HepG2 (cell line): ENCODE data around the gene EFL1. TPM values are rescaled to one million over a fixed set of nuclear protein-coding genes. Genes with fewer than 3 reads are reported as not detected.

Experiments
- ATAC-seq: fragments of 200-7000 bp; cut with Tn5 transposase; 3 replicates; pipeline ENCODE4 v1.9.1; 2020; ENCODE audit warnings: mild to moderate bottlenecking, moderate library complexity
- BruUV-seq: library from RNA; stranded (reverse); fragments of 400-500 nt; replicated peaks from 2 replicates; lab custom pipeline; 2021; lab: Mats Ljungman, UMichigan
- CTCF ChIA-PET: fragments of 300-600 bp; formaldehyde crosslinking; extraction: SDS; loops from one replicate; lab custom pipeline; 2021; ENCODE audit warnings: low total read pairs, inconsistent platforms, low intra/inter-chr PET ratio; lab: Yijun Ruan, JAX
- POLR2A ChIA-PET: fragments of 350-600 bp; sonication (Branson Sonifier 250); formaldehyde crosslinking; loops from one replicate; lab custom pipeline; 2020; ENCODE audit warnings: antibody characterized with exemption, inconsistent platforms; lab: Yijun Ruan, JAX
- DNase-seq: peaks from one replicate; pipeline ENCODE4 v3.0.0-alpha.2; 2015; ENCODE audit warnings: low spot score
- FAIRE-seq: peaks from 3 replicates; lab custom pipeline; 2011; peaks lifted over from hg19 to GRCh38; lab: Jason Lieb, UNC
- H2AFZ ChIP-seq: one replicate; pipeline ENCODE4 v1.6.1; 2011; ENCODE audit warnings: low read length, inconsistent platforms
- H3K27ac ChIP-seq: fragments of 300-600 bp; 3 replicates; pipeline ENCODE4 v1.8.0; 2011; ENCODE audit warnings: mixed run types, mild to moderate bottlenecking, mixed read lengths, low read length, inconsistent platforms; ENCODE audit not compliant: insufficient read depth; ENCODE audit errors: extremely low read length
- H3K27me3 ChIP-seq, 2 experiments: fragments of 200-600 bp in 1 of 2; 2 replicates in 1 of 2; 3 replicates in 1 of 2; pipeline versions ENCODE4 v1.6.0 to v1.8.0; 2011; ENCODE audit warnings: low read length in 2 of 2, mild to moderate bottlenecking in 2 of 2, moderate library complexity in 2 of 2, inconsistent platforms in 1 of 2; ENCODE audit not compliant: insufficient read depth in 2 of 2, control insufficient read depth in 1 of 2
- H3K36me3 ChIP-seq, 2 experiments: fragments of 200-600 bp in 1 of 2; replicated peaks in 1 of 2; 2 replicates in 1 of 2; 3 replicates in 1 of 2; pipeline versions ENCODE4 v1.5.1 to v1.8.0; 2011; ENCODE audit warnings: low read length in 2 of 2, inconsistent platforms in 1 of 2; ENCODE audit not compliant: insufficient read depth in 2 of 2, control insufficient read depth in 1 of 2
- H3K4me1 ChIP-seq: 2 replicates; pipeline ENCODE4 v1.5.1; 2012; ENCODE audit warnings: low read length, inconsistent platforms; ENCODE audit not compliant: insufficient read depth
- H3K4me2 ChIP-seq: 2 replicates; pipeline ENCODE4 v1.6.0; 2011; ENCODE audit warnings: low read depth, low read length, inconsistent platforms
- H3K4me3 ChIP-seq, 3 experiments: fragments of 200-600 bp in 1 of 3; sonication (generic), shearing (Covaris generic) in 1 of 3; replicated peaks in 1 of 3; 2 replicates each; pipeline ENCODE4 v1.5.1; 2011 to 2016; ENCODE audit warnings: low read length in 3 of 3, inconsistent platforms in 2 of 3, low read depth in 2 of 3, mild to moderate bottlenecking in 2 of 3, control low read depth in 1 of 3, mixed read lengths in 1 of 3; ENCODE audit not compliant: insufficient read depth in 1 of 3
- H3K79me2 ChIP-seq: one replicate; pipeline ENCODE4 v1.6.1; 2011; ENCODE audit warnings: low read length, inconsistent platforms; ENCODE audit not compliant: insufficient read depth
- H3K9ac ChIP-seq: 2 replicates; pipeline ENCODE4 v1.6.0; 2011; ENCODE audit warnings: mild to moderate bottlenecking, low read depth, low read length, inconsistent platforms; ENCODE audit not compliant: insufficient read depth
- H3K9me3 ChIP-seq: 2 replicates; pipeline ENCODE4 v1.5.1; 2012; ENCODE audit warnings: mild to moderate bottlenecking, low read length
- H4K20me1 ChIP-seq: 2 replicates; pipeline ENCODE4 v1.6.0; 2011; ENCODE audit warnings: inconsistent platforms, mild to moderate bottlenecking, low read length, moderate library complexity; ENCODE audit not compliant: insufficient read depth
- HOXA5 ChIP-seq: sonication (generic); formaldehyde crosslinking; IDR thresholded peaks from 2 replicates; pipeline ENCODE4 v1.4.0; 2020; ENCODE audit warnings: missing genetic modification reagents
- LBX2 ChIP-seq: sonication (generic); formaldehyde crosslinking; IDR thresholded peaks from 2 replicates; pipeline ENCODE4 v1.5.0; 2020; ENCODE audit warnings: missing genetic modification reagents, mild to moderate bottlenecking, borderline replicate concordance
- PBX3 ChIP-seq: sonication (generic); formaldehyde crosslinking; IDR thresholded peaks from 2 replicates; pipeline ENCODE4 v1.8.1; 2023; ENCODE audit warnings: missing genetic modification reagents, inconsistent platforms, borderline replicate concordance
- XRCC5 ChIP-seq: fragments of 200-400 bp; formaldehyde crosslinking; optimal IDR thresholded peaks from 2 replicates; pipeline ENCODE3; 2017; ENCODE audit warnings: mild to moderate bottlenecking, low read length
- ZNF225 ChIP-seq: sonication (generic); formaldehyde crosslinking; IDR thresholded peaks from 2 replicates; pipeline ENCODE4 v1.4.0; 2020; ENCODE audit warnings: mild to moderate bottlenecking, missing genetic modification reagents
- ZNF446 ChIP-seq: sonication (generic); formaldehyde crosslinking; IDR thresholded peaks from 2 replicates; pipeline ENCODE4 v1.5.0; 2020; ENCODE audit warnings: mild to moderate bottlenecking, missing genetic modification reagents
- ZNF484 ChIP-seq: sonication (generic); formaldehyde crosslinking; IDR thresholded peaks from 2 replicates; pipeline ENCODE4 v1.5.1; 2020; ENCODE audit warnings: mild to moderate bottlenecking, low read depth, missing genetic modification reagents, borderline replicate concordance
- ZNF670 ChIP-seq: sonication (generic); formaldehyde crosslinking; IDR thresholded peaks from 2 replicates; pipeline ENCODE4 v1.8.0; 2022; ENCODE audit warnings: mild to moderate bottlenecking, missing genetic modification reagents, borderline replicate concordance
- WGBS: methylation state at CpG from one replicate; pipeline ENCODE4 v1.1.6; 2017; ENCODE audit warnings: low lambda C conversion rate; 5-methylcytosine and 5-hydroxymethylcytosine counted together
- in situ Hi-C: cut with HindIII; loops from 2 replicates; pipeline ENCODE4 v1.10.0; 2017; ENCODE audit warnings: low pct_unique_long_range_greater_than_20kb; ENCODE audit not compliant: extremely low pct_ligation_motif_present
- intact Hi-C: fragments of 100-400 bp; cut with micrococcal nuclease; formaldehyde crosslinking; loops from one replicate; pipeline ENCODE4 v1.10.0; 2022; ENCODE audit not compliant: unreplicated experiment
- polyA plus RNA-seq, 8 experiments: library from polyadenylated mRNA; depleted of rRNA in 3 of 8; stranded (reverse) in 7 of 8; unstranded in 1 of 8; fragments of >200 nt; fragmentation: Illumina TruSeq in 4 of 8; extraction: Trizol in 4 of 8; gene quantifications; 2 replicates each; pipeline versions ENCODE4 v1.2.1 to v1.2.3, GENCODE V29; 2011 to 2016; ENCODE audit warnings: low read depth in 4 of 8, missing spikeins in 1 of 8, mixed read lengths in 1 of 8; ENCODE audit not compliant: insufficient read depth in 1 of 8
- total RNA-seq, 5 experiments: library from RNA; depleted of rRNA; stranded (reverse); fragments of >200 nt; fragmentation: Illumina TruSeq; extraction: Trizol; gene quantifications; 2 replicates each; pipeline ENCODE4 v1.2.3, GENCODE V29; 2016; ENCODE audit warnings: low read depth in 1 of 5

EFL1 gene
- total and polyA plus RNA-seq, 2 of the 13 experiments (the other 11 are each of a cell fraction or from before 2014, with no cell fraction given): 6.4 to 12.0 TPM

- WGBS: 83% methylated on average over 1 of the region's 4 CpGs
These were observed 42.2 kb upstream of the EFL1 start for GRCh38 chr15:82304778-82305090.

GRCh38 chr15:82303956-82304777 is 41.6 kb upstream of the EFL1 start:
- no peak for DNase-seq
- no TSS peak for BruUV-seq

More at GRCh38 chr15:82304778-82305090, 42.2 kb upstream of the EFL1 start:
- TF ChIP-seq ZNF484 (no peak), ZNF446 (CRISPR knock-in tag) (no peak), ZNF670 (no peak), ZNF225 (CRISPR knock-in tag) (no peak)
- Histone ChIP-seq H3K36me3 (no peaks in the 10 kb centered on the region), H3K4me3 (no peak overlapping the region), H3K27ac (no peak overlapping the region), H3K27me3 (peaks cover 2 to 7% of the 10 kb centered on the region in 2 experiments; a peak in 2 of 5 replicates), H2AFZ (no peak overlapping the region), H3K9me3 (no peaks in the 10 kb centered on the region), H3K79me2 (no peaks in the 10 kb centered on the region), H3K9ac (no peak overlapping the region), H3K4me1 (no peaks in the 10 kb centered on the region), H3K4me2 (no peak overlapping the region), H4K20me1 (no peaks in the 10 kb centered on the region)
- ChIA-PET POLR2A (no interaction called here), CTCF (no interaction called here)
- DNase-seq: no peak
- BruUV-seq: no TSS peak
- in situ Hi-C loops: no loop called here
- ATAC-seq: no peak
- FAIRE-seq: no peak
- intact Hi-C loops: no loop called here

More at GRCh38 chr15:82303956-82304777, 41.6 kb upstream of the EFL1 start:
- H4K20me1 ChIP-seq: no peaks in the 10 kb centered on the region
- no peaks in the 10 kb centered on the region for H3K9me3 ChIP-seq
- H3K4me1 ChIP-seq: no peaks in the 10 kb centered on the region
- in situ Hi-C loops (no loop called here), intact Hi-C loops (no loop called here)
- H2AFZ ChIP-seq: no peak overlapping the region
- no peak for FAIRE-seq
- no peaks in the 10 kb centered on the region for H3K36me3 ChIP-seq
- H3K4me2 ChIP-seq: no peak overlapping the region
- POLR2A ChIA-PET: no interaction called here
- H3K9ac ChIP-seq: no peak overlapping the region
- TF ChIP-seq HOXA5 (CRISPR knock-in tag) (no peak), XRCC5 (no peak), PBX3 (CRISPR knock-in tag) (no peak), LBX2 (CRISPR knock-in tag) (no peak)
- TF ChIP-seq, all 625 proteins: peak for 0
- ATAC-seq: no peak
- CTCF ChIA-PET: no interaction called here
- H3K4me3 ChIP-seq: no peak overlapping the region
- no peaks in the 10 kb centered on the region for H3K79me2 ChIP-seq
- WGBS: 100% methylated on average over 2 of the region's 12 CpGs
- peaks cover 2 to 7% of the 10 kb centered on the region in 2 experiments; a peak in 2 of 5 replicates for H3K27me3 ChIP-seq
- no peak overlapping the region for H3K27ac ChIP-seq
